A673 (cell line): ENCODE data around the gene EEFSEC. TPM values are rescaled to one million over a fixed set of nuclear protein-coding genes. Genes with fewer than 3 reads are reported as not detected.

Source experiments
- BruUV-seq: library from RNA; stranded (reverse); fragments of 400-500 nt; replicated peaks from 2 replicates; lab custom pipeline; 2021; lab: Mats Ljungman, UMichigan
- CTCF ChIA-PET: fragments of 300-600 bp; sonication (Branson Sonifier 250); formaldehyde crosslinking; loops from one replicate; lab custom pipeline; 2022; ENCODE audit warnings: antibody characterized with exemption; lab: Charles Lee
- POLR2A ChIA-PET: fragments of 300-600 bp; sonication (Branson Sonifier 250); formaldehyde crosslinking; loops from one replicate; lab custom pipeline; 2022; ENCODE audit warnings: antibody characterized with exemption; ENCODE audit not compliant: low non-redundant PET; lab: Charles Lee
- DNase-seq: peaks from one replicate; pipeline ENCODE4 v3.0.0-alpha.2; 2015; ENCODE audit warnings: low spot score
- H3K27ac ChIP-seq: fragments of 200-600 bp; sonication (generic); 2 replicates; pipeline ENCODE4 v1.5.1; 2016; ENCODE audit warnings: mixed run types, low read depth, mild to moderate bottlenecking, mixed read lengths, antibody characterized with exemption, low read length; ENCODE audit not compliant: poor library complexity, severe bottlenecking
- H3K27me3 ChIP-seq: fragments of 200-600 bp; sonication (generic); replicated peaks from 2 replicates; pipeline ENCODE4 v1.6.1; 2017; ENCODE audit warnings: mixed run types, low read depth, mild to moderate bottlenecking, mixed read lengths, antibody characterized with exemption, low read length; ENCODE audit not compliant: insufficient read depth, poor library complexity
- H3K36me3 ChIP-seq: fragments of 200-600 bp; sonication (generic); 2 replicates; pipeline ENCODE4 v1.6.1; 2016; ENCODE audit warnings: mixed run types, mild to moderate bottlenecking, mixed read lengths, antibody characterized with exemption, low read length; ENCODE audit not compliant: insufficient read depth, poor library complexity, severe bottlenecking
- H3K4me1 ChIP-seq: fragments of 200-600 bp; sonication (generic); 2 replicates; pipeline ENCODE4 v1.6.1; 2017; ENCODE audit warnings: mixed run types, mild to moderate bottlenecking, mixed read lengths, antibody characterized with exemption, low read length; ENCODE audit not compliant: insufficient read depth, poor library complexity, severe bottlenecking
- H3K4me3 ChIP-seq: fragments of 200-600 bp; sonication (generic); 2 replicates; pipeline ENCODE4 v1.5.1; 2016; ENCODE audit warnings: low read depth, mixed run types, mild to moderate bottlenecking, mixed read lengths, low read length; ENCODE audit not compliant: poor library complexity, severe bottlenecking
- H3K9me3 ChIP-seq: fragments of 200-600 bp; sonication (generic); 2 replicates; pipeline ENCODE4 v1.6.1; 2016; ENCODE audit warnings: mixed run types, low read depth, mild to moderate bottlenecking, mixed read lengths, antibody characterized with exemption, low read length; ENCODE audit not compliant: poor library complexity, severe bottlenecking
- EZH2 ChIP-seq: fragments of 200-600 bp; sonication (generic); IDR thresholded peaks from 2 replicates; pipeline ENCODE4 v1.6.1; 2017; ENCODE audit warnings: borderline replicate concordance, low read depth, mild to moderate bottlenecking, mixed read lengths, antibody characterized with exemption, low read length; ENCODE audit not compliant: poor library complexity, severe bottlenecking
- intact Hi-C: fragments of 100-400 bp; cut with micrococcal nuclease; formaldehyde crosslinking; loops from one replicate; pipeline ENCODE4 v1.10.0; 2022; ENCODE audit not compliant: unreplicated experiment
- total RNA-seq: library from RNA; stranded (reverse); gene quantifications from 2 replicates; pipeline ENCODE4 v1.2.3, GENCODE V29; 2021
- TF ChIP-seq, protein P1 (sequence below): fragments of 300-800, 200-600 bp; sonication (generic); conservative IDR thresholded peaks from 2 replicates; pipeline ENCODE4 v1.5.1; 2017; ENCODE audit warnings: low read depth, mild to moderate bottlenecking, antibody characterized with exemption, low read length, moderate library complexity, mixed read lengths

Gene EEFSEC
- total RNA-seq, 1 experiment from 2014 or later = 19.7 TPM

DNA sequence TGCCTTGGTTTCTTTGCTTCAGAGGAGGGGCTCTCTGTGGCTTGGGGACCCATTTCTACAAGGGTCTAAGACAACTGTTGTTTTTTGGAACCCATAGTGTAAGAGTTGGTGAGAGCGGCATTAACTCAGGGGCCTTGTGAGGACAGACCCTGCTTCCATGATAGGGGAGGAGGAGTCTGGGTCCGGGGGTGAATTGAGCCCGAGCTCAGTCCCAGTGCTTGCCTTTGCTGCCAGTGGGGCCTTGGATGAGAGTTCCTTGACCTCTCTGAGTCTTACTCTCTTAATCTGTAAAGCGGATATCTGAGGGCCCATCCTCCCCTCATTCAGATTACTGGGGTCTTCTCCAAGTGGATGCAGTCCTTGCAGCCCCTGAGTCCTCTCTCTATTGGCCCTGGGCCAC is 74.2 kb downstream of the EEFSEC start:
- TF ChIP-seq EZH2 = no peak
- TF ChIP-seq, protein P1, sequence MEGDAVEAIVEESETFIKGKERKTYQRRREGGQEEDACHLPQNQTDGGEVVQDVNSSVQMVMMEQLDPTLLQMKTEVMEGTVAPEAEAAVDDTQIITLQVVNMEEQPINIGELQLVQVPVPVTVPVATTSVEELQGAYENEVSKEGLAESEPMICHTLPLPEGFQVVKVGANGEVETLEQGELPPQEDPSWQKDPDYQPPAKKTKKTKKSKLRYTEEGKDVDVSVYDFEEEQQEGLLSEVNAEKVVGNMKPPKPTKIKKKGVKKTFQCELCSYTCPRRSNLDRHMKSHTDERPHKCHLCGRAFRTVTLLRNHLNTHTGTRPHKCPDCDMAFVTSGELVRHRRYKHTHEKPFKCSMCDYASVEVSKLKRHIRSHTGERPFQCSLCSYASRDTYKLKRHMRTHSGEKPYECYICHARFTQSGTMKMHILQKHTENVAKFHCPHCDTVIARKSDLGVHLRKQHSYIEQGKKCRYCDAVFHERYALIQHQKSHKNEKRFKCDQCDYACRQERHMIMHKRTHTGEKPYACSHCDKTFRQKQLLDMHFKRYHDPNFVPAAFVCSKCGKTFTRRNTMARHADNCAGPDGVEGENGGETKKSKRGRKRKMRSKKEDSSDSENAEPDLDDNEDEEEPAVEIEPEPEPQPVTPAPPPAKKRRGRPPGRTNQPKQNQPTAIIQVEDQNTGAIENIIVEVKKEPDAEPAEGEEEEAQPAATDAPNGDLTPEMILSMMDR = no peak
- Histone ChIP-seq H3K27me3 (no peaks in the 10 kb centered on the region), H3K9me3 (peaks cover 11% of the 10 kb centered on the region), H3K4me1 (peaks cover 13% of the 10 kb centered on the region), H3K36me3 (no peaks in the 10 kb centered on the region), H3K4me3 (no peak overlapping the region), H3K27ac (no peak overlapping the region)
- no peak for DNase-seq
- ChIA-PET CTCF (no interaction called here), POLR2A (no interaction called here)
- no TSS peak for BruUV-seq
- intact Hi-C loops = no loop called here

DNA sequence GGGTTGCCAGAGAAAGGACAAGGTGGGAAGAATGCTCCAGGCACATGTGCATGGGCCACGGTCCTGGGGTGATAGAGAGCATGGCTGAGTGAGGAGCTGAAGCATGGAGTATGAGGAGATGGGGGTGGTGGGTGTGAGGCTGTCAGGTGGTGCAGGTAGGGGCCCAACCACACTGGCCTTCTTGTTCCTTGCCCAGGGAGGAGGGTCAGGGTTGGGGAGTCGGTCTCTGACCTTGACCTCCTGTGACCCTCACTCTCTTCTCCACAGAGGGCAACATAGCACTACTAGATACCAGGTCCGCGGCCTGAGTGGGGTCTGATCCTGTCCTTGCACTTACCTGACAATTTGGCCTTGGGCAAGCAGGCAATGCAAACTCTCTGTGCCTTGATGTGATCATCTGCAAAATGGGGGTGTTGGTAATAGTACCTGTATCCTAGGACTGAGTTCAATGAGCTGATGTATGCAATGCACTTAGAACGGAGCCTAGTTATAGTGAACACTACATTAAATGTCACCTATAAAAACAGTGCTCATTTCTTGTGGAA is 75.2 kb downstream of the EEFSEC start:
- no peak overlapping the region for H3K27ac ChIP-seq
- intact Hi-C loops = no loop called here
- H3K9me3 ChIP-seq = peaks cover 2% of the 10 kb centered on the region
- H3K27me3 ChIP-seq = no peaks in the 10 kb centered on the region
- H3K4me1 ChIP-seq = peaks cover 22% of the 10 kb centered on the region
- H3K36me3 ChIP-seq = no peaks in the 10 kb centered on the region
- H3K4me3 ChIP-seq = no peak overlapping the region
- ChIA-PET POLR2A (no interaction called here), CTCF (no interaction called here)
- BruUV-seq = no TSS peak
- no peak for DNase-seq
- TF ChIP-seq, protein P1 = no peak
- no peak for TF ChIP-seq EZH2

DNA sequence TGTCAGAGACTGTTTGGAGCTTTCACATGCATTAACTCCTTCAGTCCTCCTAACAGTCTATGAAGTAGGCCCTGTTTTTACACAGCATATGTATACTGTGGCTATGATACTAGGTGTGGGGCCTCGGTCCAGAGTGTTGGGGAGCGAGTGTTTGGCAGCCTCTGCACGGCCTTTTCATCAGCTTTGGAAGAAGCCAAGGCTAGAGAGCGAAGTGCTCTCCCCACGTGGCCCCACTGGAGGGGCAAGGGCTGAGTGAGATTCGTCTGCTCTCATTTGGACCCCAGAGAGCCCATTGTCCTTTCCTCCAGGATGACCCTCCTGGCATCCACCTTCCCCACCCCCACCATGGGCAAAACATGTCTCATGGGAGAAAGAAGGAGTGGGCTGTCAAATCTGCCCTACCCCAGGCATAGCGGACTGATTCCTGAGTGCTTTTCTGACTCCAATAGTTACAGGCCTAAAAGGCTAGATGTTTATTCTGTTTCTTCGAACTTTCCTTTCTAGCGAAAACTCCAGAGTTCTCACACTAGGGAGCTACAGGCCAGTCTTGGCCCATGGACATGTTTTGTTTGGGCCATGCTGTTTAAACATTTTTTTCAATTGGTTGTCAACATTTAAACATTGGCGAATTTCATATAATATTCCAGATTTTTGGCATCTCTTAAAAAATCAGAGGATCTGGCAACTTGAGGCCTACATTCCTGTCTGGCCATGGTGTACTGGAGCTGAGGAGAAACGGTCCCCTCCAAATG is 76.0 kb downstream of the EEFSEC start:
- no peak for DNase-seq
- Histone ChIP-seq H3K27me3 (no peaks in the 10 kb centered on the region), H3K4me3 (no peak overlapping the region), H3K27ac (no peak overlapping the region), H3K9me3 (no peaks in the 10 kb centered on the region), H3K36me3 (no peaks in the 10 kb centered on the region), H3K4me1 (peaks cover 25% of the 10 kb centered on the region)
- TF ChIP-seq, protein P1 = no peak
- TF ChIP-seq EZH2 = no peak
- intact Hi-C loops = no loop called here
- no TSS peak for BruUV-seq
- CTCF ChIA-PET = no interaction called here
- POLR2A ChIA-PET = no interaction called here
